ENCODE results near the gene MGAT3.

Gene MGAT3

GRCh38 chr22:39414377-39414776 is 42.4 kb upstream of the MGAT3 start:
- Histone ChIP-seq H3K79me2 (ENCODE audit: insufficient read depth, low read length) (peaks cover 12% of the 10 kb centered on the region; the same call in 1 of the 2 replicates), H2AFZ (ENCODE audit: low read length) (no peak overlapping the region), H3K4me3 (ENCODE audit: low read length, poor library complexity, severe bottlenecking) (no peak overlapping the region), H3K9ac (ENCODE audit: low read depth, low read length, poor library complexity, severe bottlenecking) (no peak overlapping the region), H3K4me1 (ENCODE audit: insufficient read depth, low read length, poor library complexity, severe bottlenecking) (peaks cover 33% of the 10 kb centered on the region), H3K36me3 (ENCODE audit: insufficient read depth, low read length) (peaks cover 24% of the 10 kb centered on the region; the same call in 1 of the 2 replicates), H3K9me3 (ENCODE audit: insufficient read depth, low read depth, low read length) (no peaks in the 10 kb centered on the region), H3F3A (ENCODE audit: low read depth) (peaks cover 7% of the 10 kb centered on the region; the same call in 1 of the 2 replicates), H3K9me2 (replicated peaks; ENCODE audit: low read depth, low read length) (no peaks in the 10 kb centered on the region), H3K27me3 (ENCODE audit: insufficient read depth, low read length, poor library complexity, severe bottlenecking) (no peaks in the 10 kb centered on the region), H4K20me1 (ENCODE audit: insufficient read depth, low read length, poor library complexity, severe bottlenecking) (no peaks in the 10 kb centered on the region), H3K4me2 (ENCODE audit: low read depth, low read length, poor library complexity, severe bottlenecking) (peak overlapping the region; percentile 15)
- TF ChIP-seq CTCF (conservative IDR thresholded peaks at IDR 0.05; ENCODE audit: low read length), result no peak
- TF ChIP-seq EZH2phosphoT487 (IDR thresholded peaks at IDR 0.05; ENCODE audit: borderline replicate concordance), result no peak

- H4K20me1 ChIP-seq (ENCODE audit: insufficient read depth, low read length, poor library complexity, severe bottlenecking), result no peaks in the 10 kb centered on the region
- H3K4me3 ChIP-seq (ENCODE audit: low read length, poor library complexity, severe bottlenecking), result no peak overlapping the region
- H3K9me3 ChIP-seq (ENCODE audit: insufficient read depth, low read depth, low read length), result no peaks in the 10 kb centered on the region
- H3K27me3 ChIP-seq (ENCODE audit: insufficient read depth, low read length, poor library complexity, severe bottlenecking), result no peaks in the 10 kb centered on the region
- H3K36me3 ChIP-seq (ENCODE audit: insufficient read depth, low read length), result peaks cover 28% of the 10 kb centered on the region; the same call in 1 of the 2 replicates
- peaks cover 12% of the 10 kb centered on the region; the same call in 1 of the 2 replicates for H3K79me2 ChIP-seq (ENCODE audit: insufficient read depth, low read length)
- H3K4me1 ChIP-seq (ENCODE audit: insufficient read depth, low read length, poor library complexity, severe bottlenecking), result peaks cover 33% of the 10 kb centered on the region
- no peak overlapping the region for H3K9ac ChIP-seq (ENCODE audit: low read depth, low read length, poor library complexity, severe bottlenecking)
- H3K4me2 ChIP-seq (ENCODE audit: low read depth, low read length, poor library complexity, severe bottlenecking), result peak overlapping the region; percentile 15
- no peaks in the 10 kb centered on the region for H3K9me2 ChIP-seq (replicated peaks; ENCODE audit: low read depth, low read length)
- H2AFZ ChIP-seq (ENCODE audit: low read length), result no peak overlapping the region
- peaks cover 7% of the 10 kb centered on the region; the same call in 1 of the 2 replicates for H3F3A ChIP-seq (ENCODE audit: low read depth)
- TF ChIP-seq EZH2phosphoT487 (IDR thresholded peaks at IDR 0.05; ENCODE audit: borderline replicate concordance) (no peak), CTCF (conservative IDR thresholded peaks at IDR 0.05; ENCODE audit: low read length) (no peak)
Measured at GRCh38 chr22:39414886-39415285, 41.9 kb upstream of the MGAT3 start.

- no peak overlapping the region for H3K4me2 ChIP-seq (ENCODE audit: low read depth, low read length, poor library complexity, severe bottlenecking)
- peaks cover 11% of the 10 kb centered on the region; the same call in 1 of the 2 replicates for H3K79me2 ChIP-seq (ENCODE audit: insufficient read depth, low read length)
- H3F3A ChIP-seq (ENCODE audit: low read depth), result peaks cover 7% of the 10 kb centered on the region; the same call in 1 of the 2 replicates
- no peaks in the 10 kb centered on the region for H3K9me2 ChIP-seq (replicated peaks; ENCODE audit: low read depth, low read length)
- H3K27me3 ChIP-seq (ENCODE audit: insufficient read depth, low read length, poor library complexity, severe bottlenecking), result no peaks in the 10 kb centered on the region
- H2AFZ ChIP-seq (ENCODE audit: low read length), result no peak overlapping the region
- no peak overlapping the region for H3K9ac ChIP-seq (ENCODE audit: low read depth, low read length, poor library complexity, severe bottlenecking)
- H3K4me1 ChIP-seq (ENCODE audit: insufficient read depth, low read length, poor library complexity, severe bottlenecking), result peaks cover 33% of the 10 kb centered on the region
- peaks cover 34% of the 10 kb centered on the region; the same call in 1 of the 2 replicates for H3K36me3 ChIP-seq (ENCODE audit: insufficient read depth, low read length)
- H4K20me1 ChIP-seq (ENCODE audit: insufficient read depth, low read length, poor library complexity, severe bottlenecking), result no peaks in the 10 kb centered on the region
- H3K9me3 ChIP-seq (ENCODE audit: insufficient read depth, low read depth, low read length), result no peaks in the 10 kb centered on the region
- H3K4me3 ChIP-seq (ENCODE audit: low read length, poor library complexity, severe bottlenecking), result no peak overlapping the region
- TF ChIP-seq CTCF (conservative IDR thresholded peaks at IDR 0.05; ENCODE audit: low read length) (no peak), EZH2phosphoT487 (IDR thresholded peaks at IDR 0.05; ENCODE audit: borderline replicate concordance) (no peak)
Measured at GRCh38 chr22:39415506-39415905, 41.3 kb upstream of the MGAT3 start.
